GM18867 (cell line): ENCODE data around the gene TSR3.

Experiments
- ATAC-seq: cut with Tn5 transposase; IDR thresholded peaks from one replicate; pipeline ENCODE4 v1.9.1; 2021; ENCODE audit warnings: mild to moderate bottlenecking, moderate library complexity; ENCODE audit not compliant: unreplicated experiment

Gene TSR3

GRCh38 chr16:1355591-1355990, 3.9 kb upstream of the TSR3 start:
- no peak for ATAC-seq

- ATAC-seq, result no peak
Measured at GRCh38 chr16:1354815-1355540, 3.3 kb upstream of the TSR3 start.

GRCh38 chr16:1351215-1351581, 480 bp downstream of the TSR3 start:
- peak; percentile 14 for ATAC-seq

- ATAC-seq, result no peak
Measured at GRCh38 chr16:1350691-1351090, 987 bp downstream of the TSR3 start.

GRCh38 chr16:1349951-1350350, 1.7 kb downstream of the TSR3 start:
- ATAC-seq, result no peak

GRCh38 chr16:1349351-1349750, 2.3 kb downstream of the TSR3 start:
- no peak for ATAC-seq

- no peak for ATAC-seq
Measured at GRCh38 chr16:1348926-1349325, 2.8 kb downstream of the TSR3 start.

GRCh38 chr16:1348441-1348840, 3.2 kb downstream of the TSR3 start:
- ATAC-seq, result no peak

- ATAC-seq, result no peak
Measured at GRCh38 chr16:1347962-1348361, 3.7 kb downstream of the TSR3 start.

- ATAC-seq, result no peak
Measured at GRCh38 chr16:1347286-1347855, 4.3 kb downstream of the TSR3 start.

GRCh38 chr16:1346422-1347285, 5.0 kb downstream of the TSR3 start:
- no peak for ATAC-seq

- no peak for ATAC-seq
Measured at GRCh38 chr16:1345651-1346421, 5.8 kb downstream of the TSR3 start.

- ATAC-seq, result no peak
Measured at GRCh38 chr16:1345087-1345486, 6.6 kb downstream of the TSR3 start.

- no peak for ATAC-seq
Measured at GRCh38 chr16:1344499-1344898, 7.2 kb downstream of the TSR3 start.

GRCh38 chr16:1343428-1344242, 8.0 kb downstream of the TSR3 start:
- no peak for ATAC-seq

- ATAC-seq, result peak; percentile 82
Measured at GRCh38 chr16:1342526-1343427, 8.9 kb downstream of the TSR3 start.

- no peak for ATAC-seq
Measured at GRCh38 chr16:1341495-1342420, 9.9 kb downstream of the TSR3 start.
